Urothelium cell line (cell line): ENCODE measurements around the gene HCST.
"Not testable (repeated sequence)": the region's sequence is repeated elsewhere in the genome, so short reads cannot be mapped to it uniquely, and the experiment has no call there.

Experiments used
- DNase-seq: peaks from one replicate; pipeline ENCODE4 v3.0.0; 2011; ENCODE audit warnings: low spot score, mixed read lengths
- FAIRE-seq: peaks from 2 replicates; lab custom pipeline; 2011; peaks lifted over from hg19 to GRCh38; lab: Jason Lieb, UNC

HCST gene

GRCh38 chr19:35903550-35904179, 1.3 kb downstream of the HCST start:
- DNase-seq (peak; percentile 74), FAIRE-seq (no peak)

- DNase-seq (no peak), FAIRE-seq (no peak)
Observed at GRCh38 chr19:35904311-35905068, 2.2 kb downstream of the HCST start.

- DNase-seq (no peak), FAIRE-seq (no peak)
Observed at GRCh38 chr19:35905178-35905727, 2.9 kb downstream of the HCST start.

- no peak for FAIRE-seq
Observed at GRCh38 chr19:35907377-35907745, 5.0 kb downstream of the HCST start.

GRCh38 chr19:35908010-35908441, 5.7 kb downstream of the HCST start, which contains the start of gene TYROBP:
Gene TYROBP (minus strand): TSS chr19:35908295. CDS start chr19:35908228, 67 bp downstream.
- no peak for DNase-seq
- no peak for FAIRE-seq

More at GRCh38 chr19:35907377-35907745, 5.0 kb downstream of the HCST start:
- no peak for DNase-seq

- DNase-seq = no peak
- no peak for FAIRE-seq
Observed at GRCh38 chr19:35908973-35909683, 6.8 kb downstream of the HCST start.

GRCh38 chr19:35909684-35910035, 7.3 kb downstream of the HCST start:
- DNase-seq (no peak), FAIRE-seq (no peak)

- DNase-seq, FAIRE-seq: not testable (repeated sequence)
Observed at GRCh38 chr19:35910355-35910754, 8.0 kb downstream of the HCST start.

- FAIRE-seq (no peak), DNase-seq (no peak)
Observed at GRCh38 chr19:35911173-35911572, 8.8 kb downstream of the HCST start.

- FAIRE-seq (no peak), DNase-seq (peak; percentile 80)
Observed at GRCh38 chr19:35911790-35912189, 9.5 kb downstream of the HCST start.

- FAIRE-seq (no peak), DNase-seq (no peak)
Observed at GRCh38 chr19:35913589-35913988, 11.3 kb downstream of the HCST start.

- no peak for DNase-seq
- FAIRE-seq = no peak
Observed at GRCh38 chr19:35915443-35915842, 13.1 kb downstream of the HCST start.

GRCh38 chr19:35919306-35919705, 17.0 kb downstream of the HCST start:
- no peak for DNase-seq

GRCh38 chr19:35921012-35921411, 18.7 kb downstream of the HCST start:
- DNase-seq (no peak), FAIRE-seq (no peak)

More at GRCh38 chr19:35919306-35919705, 17.0 kb downstream of the HCST start:
- no peak for FAIRE-seq

GRCh38 chr19:35925501-35925900, 23.2 kb downstream of the HCST start:
- FAIRE-seq (no peak), DNase-seq (no peak)

GRCh38 chr19:35928507-35928906, 26.2 kb downstream of the HCST start:
- DNase-seq (no peak), FAIRE-seq (no peak)

- no peak for DNase-seq
Observed at GRCh38 chr19:35929876-35930275, 27.5 kb downstream of the HCST start.

GRCh38 chr19:35931161-35931873, 29.0 kb downstream of the HCST start:
- DNase-seq (peak; percentile 98), FAIRE-seq (peak; percentile 99)

More at GRCh38 chr19:35929876-35930275, 27.5 kb downstream of the HCST start:
- FAIRE-seq = no peak

- FAIRE-seq = no peak
- no peak for DNase-seq
Observed at GRCh38 chr19:35931874-35932202, 29.5 kb downstream of the HCST start.

GRCh38 chr19:35932291-35932936, 30.1 kb downstream of the HCST start:
- no peak for FAIRE-seq
- no peak for DNase-seq
